NB4 (cell line): Measurements from ENCODE around the gene TMEM131L.

Experiments used
- CTCF ChIP-seq: IDR thresholded peaks from one replicate; pipeline ENCODE4 v1.5.1; 2012; ENCODE audit warnings: low read depth, low read length
- POLR2A ChIP-seq: IDR thresholded peaks from 2 replicates; pipeline ENCODE4 v1.6.1; 2011; ENCODE audit warnings: mild to moderate bottlenecking; ENCODE audit not compliant: insufficient read length; ENCODE audit errors: extremely low read depth

- TF ChIP-seq POLR2A (no peak), CTCF (no peak)
Observed at GRCh38 chr4:153594210-153594609, 128.1 kb downstream of the TMEM131L start.
